SIG-M5 (cell line): ENCODE data around the gene CSHL1.
"Not testable (repeated sequence)": the region's sequence is repeated elsewhere in the genome, so short reads cannot be mapped to it uniquely, and the experiment has no call there.

ENCODE experiments used
- DNase-seq: peaks from one replicate; lab custom pipeline; 2025; lab: John Stamatoyannopoulos, UW

Gene CSHL1

DNA sequence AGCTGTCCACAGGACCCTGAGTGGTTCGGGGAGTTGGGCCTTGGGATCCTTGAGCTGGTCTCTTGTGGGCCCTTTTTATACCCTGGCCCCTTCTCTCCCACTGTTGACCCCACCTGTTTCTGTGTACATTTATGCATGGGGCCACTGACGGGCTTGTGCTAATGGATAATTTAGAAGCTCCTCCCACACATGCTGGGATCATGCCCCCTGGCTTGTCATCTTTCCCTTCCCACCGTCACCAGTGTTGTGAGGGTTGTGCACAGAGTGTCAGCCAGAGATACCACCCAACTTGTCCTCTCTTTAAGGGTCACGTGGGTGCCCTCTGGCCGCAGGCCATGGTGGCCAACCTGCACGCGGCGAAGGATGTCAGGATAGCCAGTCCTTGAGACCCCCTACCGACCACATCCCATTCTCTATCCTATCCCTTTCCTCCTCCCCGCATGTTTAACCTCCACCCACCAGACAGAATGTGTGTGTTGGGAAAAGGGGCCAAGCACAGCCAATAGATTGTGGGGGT lies 7.8 kb upstream of the CSHL1 start, which contains the start of gene GH1:
Gene GH1 (minus strand): TSS at position 51 of the 517 bp plus-strand sequence. CDS start 63 bp downstream, outside the sequence.
- DNase-seq = not testable (repeated sequence)

DNA sequence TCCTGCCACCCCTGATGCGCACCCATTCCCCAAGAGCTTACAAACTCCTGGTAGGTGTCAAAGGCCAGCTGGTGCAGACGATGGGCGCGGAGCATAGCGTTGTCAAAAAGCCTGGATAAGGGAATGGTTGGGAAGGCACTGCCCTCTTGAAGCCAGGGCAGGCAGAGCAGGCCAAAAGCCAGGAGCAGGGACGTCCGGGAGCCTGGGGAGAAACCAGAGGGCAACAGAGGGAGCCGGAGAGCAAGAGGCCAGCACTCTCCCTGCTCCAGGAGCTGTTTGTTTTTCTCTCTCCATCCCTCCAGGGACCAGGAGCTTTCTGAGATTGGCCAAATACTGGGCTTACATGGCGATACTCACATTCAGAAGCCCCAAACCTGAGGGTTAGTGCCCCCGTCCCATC lies 7.2 kb upstream of the CSHL1 start:
- no peak for DNase-seq

DNA sequence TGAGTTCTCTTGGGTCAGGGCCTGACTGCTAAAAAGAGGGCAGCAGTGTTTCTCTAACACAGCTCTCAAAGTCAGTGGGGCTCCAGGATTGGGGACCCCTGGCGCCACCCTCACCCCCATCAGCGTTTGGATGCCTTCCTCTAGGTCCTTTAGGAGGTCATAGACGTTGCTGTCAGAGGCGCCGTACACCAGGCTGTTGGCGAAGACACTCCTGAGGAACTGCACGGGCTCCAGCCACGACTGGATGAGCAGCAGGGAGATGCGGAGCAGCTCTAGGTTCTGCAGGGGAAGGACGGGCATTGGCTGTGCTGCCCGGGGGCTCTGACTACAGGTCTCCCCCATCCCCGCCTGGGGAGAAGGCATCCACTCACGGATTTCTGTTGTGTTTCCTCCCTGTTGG lies 6.6 kb upstream of the CSHL1 start:
- no peak for DNase-seq

DNA sequence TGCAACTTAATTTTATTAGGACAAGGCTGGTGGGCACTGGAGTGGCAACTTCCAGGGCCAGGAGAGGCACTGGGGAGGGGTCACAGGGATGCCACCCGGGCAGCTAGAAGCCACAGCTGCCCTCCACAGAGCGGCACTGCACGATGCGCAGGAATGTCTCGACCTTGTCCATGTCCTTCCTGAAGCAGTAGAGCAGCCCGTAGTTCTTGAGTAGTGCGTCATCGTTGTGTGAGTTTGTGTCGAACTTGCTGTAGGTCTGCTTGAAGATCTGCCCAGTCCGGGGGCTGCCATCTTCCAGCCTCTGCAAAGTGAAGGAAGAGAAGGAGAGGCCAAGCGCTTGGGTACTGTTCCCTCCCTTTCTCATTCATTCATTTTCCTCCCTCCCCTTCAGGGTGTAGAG lies 6.1 kb upstream of the CSHL1 start:
- not testable (repeated sequence) for DNase-seq

DNA sequence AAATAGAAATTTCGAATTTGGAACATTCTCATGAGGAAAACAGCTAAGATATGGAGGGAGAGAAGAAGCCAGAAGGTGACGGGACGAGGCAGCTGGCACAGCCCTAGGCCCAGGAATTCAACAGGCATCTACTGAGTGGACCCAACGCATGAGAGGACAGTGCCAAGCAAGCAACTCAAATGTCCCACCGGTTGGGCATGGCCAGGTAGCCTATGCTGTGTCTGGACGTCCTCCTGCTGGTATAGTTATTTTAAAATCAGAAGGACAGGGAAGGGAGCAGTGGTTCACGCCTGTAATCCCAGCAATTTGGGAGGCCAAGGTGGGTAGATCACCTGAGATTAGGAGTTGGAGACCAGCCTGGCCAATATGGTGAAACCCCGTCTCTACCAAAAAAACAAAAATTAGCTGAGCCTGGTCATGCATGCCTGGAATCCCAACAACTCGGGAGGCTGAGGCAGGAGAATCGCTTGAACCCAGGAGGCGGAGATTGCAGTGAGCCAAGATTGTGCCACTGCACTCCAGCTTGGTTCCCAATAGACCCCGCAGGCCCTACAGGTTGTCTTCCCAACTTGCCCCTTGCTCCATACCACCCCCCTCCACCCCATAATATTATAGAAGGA lies 5.6 kb upstream of the CSHL1 start:
- DNase-seq = no peak

DNA sequence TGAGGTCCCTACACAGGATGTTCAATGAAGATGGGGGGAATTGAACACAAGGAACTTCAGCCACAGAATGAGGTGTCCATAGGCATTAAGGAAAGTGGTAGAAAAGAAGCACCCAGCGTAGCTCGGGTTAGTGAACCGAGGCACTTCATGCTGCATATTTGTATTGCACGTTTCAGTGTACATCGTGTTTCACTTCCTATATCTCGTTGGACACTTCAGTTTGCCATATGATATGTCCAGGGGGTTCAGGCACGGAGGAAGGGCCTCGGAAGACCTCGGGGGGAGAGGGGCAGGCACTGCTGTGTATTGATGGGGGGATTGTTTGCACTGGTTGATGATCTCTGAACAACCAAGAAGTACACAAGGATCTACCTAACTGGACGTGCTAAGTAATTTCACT lies 4.7 kb upstream of the CSHL1 start:
- not testable (repeated sequence) for DNase-seq

DNA sequence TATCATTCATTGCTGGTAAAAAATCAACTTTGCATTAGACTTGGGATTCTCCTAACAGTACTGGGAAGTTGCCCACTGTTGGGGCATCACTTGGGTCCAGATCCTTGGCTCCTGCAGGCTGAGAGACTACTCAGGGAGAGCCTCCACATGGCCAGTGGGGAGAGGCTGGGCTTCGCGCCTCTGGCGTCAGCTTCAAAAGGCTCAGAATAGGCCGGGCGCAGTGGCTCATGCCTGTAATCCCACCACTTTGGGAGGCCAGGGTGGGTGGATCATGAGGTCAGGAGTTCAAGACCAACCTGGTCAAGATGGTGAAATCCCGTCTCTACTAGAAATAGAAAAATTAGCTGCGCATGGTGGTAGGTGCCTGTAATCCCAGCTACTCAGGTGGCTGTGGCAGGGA lies 3.4 kb upstream of the CSHL1 start:
- DNase-seq = no peak

DNA sequence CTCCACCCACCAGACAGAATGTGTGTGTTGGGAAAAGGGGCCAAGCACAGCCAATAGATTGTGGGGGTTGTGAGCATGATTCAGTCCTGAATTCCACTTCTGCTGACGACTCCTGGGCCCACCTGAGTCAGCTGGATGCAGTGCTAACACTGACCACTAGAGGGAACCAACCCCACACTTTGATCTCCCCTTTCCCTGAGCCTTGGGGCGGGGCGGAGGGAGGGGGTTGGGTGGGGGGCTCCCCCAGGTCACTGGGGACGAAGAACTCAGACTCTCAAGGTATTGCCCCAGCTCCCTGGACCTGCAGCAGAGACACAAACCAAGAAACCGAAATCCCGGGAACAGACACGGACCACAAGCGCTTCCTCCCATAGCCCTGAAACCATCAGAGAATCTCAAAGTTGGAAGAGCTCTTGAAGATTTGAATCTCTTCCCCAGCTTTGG lies 621 bp upstream of the CSHL1 start:
- no peak for DNase-seq

DNA sequence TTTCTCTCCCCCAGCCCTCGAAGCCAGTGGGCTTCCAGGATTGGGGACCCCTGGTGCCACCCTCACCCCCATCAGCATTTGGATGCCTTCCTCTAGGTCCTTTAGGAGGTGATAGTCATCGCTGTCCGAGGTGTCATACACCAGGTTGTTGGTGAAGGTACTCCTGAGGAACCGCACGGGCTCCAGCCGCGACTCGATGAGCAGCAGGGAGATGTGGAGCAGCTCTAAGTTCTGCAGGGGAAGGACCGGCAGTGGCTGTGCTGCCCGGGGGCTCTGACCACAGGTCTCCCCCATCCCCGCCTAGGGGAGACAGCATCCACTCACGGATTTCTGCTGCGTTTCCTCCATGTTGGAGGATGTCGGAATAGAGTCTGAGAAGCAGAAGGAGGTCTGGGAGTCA lies 962 bp downstream of the CSHL1 start:
- DNase-seq = no peak

DNA sequence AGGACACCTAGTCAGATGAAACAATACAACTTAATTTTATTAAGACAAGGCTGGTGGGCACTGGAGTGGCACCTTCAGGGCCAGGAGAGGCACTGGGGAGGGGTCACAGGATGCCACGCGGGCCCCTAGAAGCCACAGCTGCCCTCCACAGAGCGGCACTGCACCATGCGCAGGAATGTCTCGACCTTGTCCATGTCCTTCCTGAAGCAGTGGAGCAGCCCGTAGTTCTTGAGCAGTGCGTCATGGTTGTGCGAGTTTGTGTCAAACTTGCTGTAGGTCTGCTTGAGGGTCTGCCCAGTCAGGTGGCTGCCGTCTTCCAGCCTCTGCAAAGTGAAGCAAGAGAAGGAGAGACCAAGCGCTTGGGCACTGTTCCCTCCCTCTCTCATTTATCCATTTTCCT lies 1.5 kb downstream of the CSHL1 start:
- DNase-seq = not testable (repeated sequence)

DNA sequence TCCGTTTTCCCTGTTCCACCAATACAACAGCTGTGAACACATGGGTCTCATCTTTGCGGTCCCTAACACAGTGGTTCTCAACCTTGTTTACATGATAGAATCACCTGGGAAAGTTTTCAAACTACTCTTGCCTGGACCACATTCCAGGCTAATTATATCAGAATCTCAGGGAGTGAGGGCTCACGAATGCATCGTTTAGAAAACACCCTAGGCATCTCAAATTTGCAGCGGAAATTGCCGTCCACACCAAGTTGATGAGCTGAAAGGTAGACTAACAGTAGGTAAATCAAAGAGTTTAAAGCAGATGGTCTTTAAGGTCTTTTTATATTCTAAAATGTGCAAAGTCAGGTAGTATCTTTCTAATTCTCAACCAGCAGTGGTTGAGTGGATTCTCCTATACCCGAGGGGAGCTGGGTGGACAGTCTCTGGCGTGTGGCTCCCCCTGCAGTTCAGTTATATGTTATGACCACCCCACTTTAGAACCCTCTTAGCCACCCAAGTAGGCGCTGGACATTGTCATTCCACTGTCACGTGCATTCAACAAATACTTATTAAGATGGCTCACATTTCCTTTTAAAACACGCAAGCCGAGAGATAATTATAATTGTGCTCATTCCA lies 3.8 kb downstream of the CSHL1 start:
- not testable (repeated sequence) for DNase-seq

DNA sequence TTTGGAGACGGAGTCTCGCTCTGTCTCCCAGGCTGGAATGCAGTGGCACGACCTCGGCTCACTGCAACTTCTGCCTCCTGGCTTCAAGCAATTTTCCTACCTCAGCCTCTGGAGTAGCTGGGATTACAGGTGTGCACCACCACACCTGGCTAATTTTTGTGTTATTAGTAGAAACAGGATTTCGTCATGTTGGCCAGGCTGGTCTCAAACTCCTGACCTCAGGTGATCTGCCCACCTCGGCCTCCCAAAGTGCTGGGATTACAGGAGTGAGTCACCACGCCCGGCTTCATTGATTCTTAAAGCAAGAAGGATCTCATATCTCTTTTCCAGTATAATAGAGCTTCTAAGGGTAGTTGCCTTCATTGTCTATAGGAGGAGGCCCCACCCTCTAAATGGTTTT lies 6.3 kb downstream of the CSHL1 start:
- not testable (repeated sequence) for DNase-seq

DNA sequence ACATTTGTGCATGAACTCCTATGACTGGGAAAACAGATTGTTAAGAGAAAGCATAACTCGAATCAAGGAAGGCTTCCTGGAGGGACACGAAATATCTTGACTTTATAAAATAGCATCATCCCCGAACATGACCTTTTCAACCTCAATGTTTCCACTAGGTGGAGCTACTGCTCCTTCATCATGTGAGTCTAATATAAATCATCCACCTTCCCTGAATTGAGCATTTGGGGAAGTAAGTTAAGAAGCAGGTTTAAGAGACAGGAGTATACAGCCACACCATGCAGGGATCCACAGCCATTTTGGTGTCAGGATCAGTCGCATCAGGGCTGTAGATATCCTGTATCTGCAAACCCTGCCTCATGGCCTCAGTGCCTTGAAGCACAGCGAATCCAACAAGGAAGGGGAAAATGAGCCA lies 7.3 kb downstream of the CSHL1 start:
- not testable (repeated sequence) for DNase-seq

DNA sequence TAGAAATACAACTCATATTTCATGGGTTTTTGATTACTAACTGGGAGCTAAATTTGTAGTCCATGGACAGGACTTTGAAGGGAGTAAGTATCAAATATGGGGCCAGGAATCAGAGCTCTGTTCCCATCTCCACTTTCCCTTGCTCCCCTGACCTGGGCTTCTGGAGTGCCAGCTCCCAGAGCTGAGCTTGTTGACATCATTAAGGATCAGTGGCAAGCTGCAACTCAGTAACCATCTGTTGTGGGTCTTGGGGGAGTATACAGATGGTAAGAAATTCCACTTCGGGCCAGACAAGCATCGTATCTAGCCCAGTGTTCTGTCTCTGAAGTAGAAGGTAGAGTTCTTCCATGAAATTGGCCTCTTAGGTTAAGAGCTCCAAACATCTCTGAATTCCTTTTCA lies 9.1 kb downstream of the CSHL1 start:
- not testable (repeated sequence) for DNase-seq

DNA sequence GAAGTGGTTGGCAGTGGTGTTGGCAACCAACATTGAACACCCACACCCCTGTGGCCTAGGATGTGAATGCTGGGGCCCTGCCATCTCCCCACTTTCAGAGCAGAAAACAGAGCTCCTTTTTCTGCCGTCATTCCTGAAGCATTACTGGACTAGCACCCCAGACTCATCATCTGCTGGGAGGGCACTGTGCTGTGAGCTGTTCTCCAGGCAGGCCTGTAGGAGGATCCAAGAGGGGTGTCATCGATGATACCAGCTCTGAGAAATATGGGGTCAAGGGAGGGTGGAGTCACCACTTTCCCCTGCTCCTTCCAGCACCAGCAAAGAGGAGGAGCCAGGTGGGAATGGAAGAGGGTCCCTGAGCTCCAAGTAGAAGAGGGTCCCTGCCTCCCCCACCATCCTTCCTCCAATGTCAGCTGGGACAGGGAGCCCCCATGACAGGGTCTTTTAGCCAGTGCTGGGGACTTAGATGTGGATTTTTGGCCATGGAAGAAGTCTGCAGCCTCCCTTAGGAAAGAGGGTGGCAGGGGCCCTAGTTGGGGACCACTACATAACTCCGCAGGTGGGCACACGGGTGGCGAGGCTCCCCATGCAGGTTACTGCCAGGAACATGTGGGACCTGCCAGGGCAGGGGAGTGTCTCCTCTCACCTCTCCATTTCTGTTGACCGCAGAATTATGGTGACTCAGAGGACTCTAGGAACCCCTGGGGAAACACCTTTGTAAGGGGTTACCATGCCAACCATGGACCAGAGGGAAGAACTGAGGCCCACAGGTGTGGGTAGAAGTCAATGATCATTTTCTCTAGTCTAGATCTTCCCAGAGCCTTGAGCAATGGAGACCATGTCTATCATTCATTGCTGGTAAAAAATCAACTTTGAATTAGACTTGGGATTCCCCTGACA lies 11.9 kb downstream of the CSHL1 start:
- DNase-seq = not testable (repeated sequence)

DNA sequence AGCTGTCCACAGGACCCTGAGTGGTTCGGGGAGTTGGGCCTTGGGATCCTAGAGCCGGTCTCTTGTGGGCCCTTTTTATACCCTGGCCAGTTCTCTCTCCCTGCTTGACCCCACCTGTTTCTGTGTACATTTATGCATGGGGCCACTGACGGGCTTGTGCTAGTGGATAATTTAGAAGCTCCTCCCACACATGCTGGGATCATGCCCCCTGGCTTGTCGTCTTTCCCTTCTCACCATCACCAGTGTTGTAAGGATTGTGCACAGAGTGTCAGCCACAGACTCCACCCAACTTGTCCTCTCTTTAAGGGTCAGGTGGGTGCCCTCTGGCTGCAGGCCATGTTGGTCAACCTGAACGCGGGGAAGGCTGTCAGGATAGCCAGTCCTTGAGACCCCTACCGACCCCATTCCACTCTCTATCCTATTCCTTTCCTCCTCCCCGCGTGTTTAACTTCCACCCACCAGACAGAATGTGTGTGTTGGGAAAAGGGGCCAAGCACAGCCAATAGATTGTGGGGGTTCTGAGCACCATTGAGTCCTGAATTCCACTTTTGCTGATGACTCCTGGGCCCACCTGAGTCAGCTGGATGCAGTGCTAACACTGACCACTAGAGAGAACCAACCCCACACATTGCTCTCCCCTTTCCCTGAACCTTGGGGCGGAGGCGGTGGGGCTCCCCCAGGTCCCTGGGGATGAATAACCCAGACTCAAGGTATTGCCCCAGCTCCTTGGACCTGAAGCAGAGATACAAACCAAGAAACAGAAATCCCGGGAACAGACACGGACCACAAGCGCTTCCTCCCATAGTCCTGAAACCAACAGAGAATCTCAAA lies 14.3 kb downstream of the CSHL1 start, which contains the start of gene CSH1:
Gene CSH1 (minus strand): TSS at position 51 of the 831 bp plus-strand sequence. CDS start 63 bp downstream, outside the sequence.
- not testable (repeated sequence) for DNase-seq

DNA sequence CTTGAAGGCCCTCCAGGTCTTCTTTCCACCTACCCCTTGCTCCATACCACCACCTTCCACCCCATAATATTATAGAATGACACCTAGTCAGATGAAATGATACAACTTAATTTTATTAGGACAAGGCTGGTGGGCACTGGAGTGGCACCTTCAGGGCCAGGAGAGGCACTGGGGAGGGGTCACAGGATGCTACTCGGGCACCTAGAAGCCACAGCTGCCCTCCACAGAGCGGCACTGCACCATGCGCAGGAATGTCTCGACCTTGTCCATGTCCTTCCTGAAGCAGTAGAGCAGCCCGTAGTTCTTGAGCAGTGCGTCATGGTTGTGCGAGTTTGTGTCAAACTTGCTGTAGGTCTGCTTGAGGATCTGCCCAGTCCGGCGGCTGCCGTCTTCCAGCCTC lies 16.2 kb downstream of the CSHL1 start:
- DNase-seq = not testable (repeated sequence)

DNA sequence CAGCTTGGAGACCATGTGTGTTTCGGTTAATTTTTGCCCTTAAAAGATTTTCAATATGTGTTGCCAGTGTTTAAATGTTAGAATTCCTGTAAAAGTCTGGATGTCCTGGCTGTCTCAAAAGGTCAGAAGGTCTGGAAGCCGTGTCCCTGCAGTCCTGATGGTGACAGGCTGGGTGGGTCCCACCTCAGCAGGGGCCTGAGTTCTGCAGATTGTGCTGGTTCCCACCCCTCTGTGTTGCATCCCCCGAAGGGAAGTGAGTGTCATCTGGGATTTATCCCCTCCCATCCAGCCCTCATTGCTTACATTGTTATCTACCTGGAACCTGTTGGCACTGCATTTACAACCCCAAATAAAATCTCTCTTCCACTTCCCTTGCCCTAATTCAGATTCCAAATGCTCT lies 17.0 kb downstream of the CSHL1 start:
- not testable (repeated sequence) for DNase-seq

DNA sequence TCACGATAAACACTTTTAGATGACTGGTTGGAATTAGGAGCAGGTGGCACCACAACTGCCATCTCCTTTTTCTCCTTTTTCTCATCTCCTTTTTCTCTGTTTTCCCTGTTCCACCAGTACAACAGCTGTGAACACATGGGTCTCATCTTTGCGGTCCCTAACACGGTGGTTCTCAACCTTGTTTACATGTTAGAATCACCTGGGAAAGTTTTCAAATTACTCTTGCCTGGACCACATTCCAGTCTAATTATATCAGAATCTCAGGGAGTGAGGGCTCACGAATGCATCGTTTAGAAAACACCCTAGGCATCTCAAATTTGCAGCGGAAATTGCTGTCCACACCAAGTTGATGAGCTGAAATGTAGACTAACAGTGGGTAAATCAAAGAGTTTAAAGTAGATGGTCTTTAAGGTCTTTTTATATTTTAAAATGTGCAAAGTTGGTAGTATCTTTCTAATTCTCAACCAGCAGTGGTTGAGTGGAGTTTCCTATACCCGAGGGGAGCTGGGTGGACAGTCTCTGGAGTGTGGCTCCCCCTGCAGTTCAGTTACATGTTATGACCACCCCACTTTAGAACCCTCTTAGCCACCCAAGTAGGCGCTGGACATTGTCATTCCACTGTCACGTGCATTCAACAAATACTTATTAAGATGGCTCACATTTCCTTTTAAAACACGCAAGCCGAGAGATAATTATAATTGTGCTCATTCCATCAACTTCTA lies 18.6 kb downstream of the CSHL1 start:
- not testable (repeated sequence) for DNase-seq

DNA sequence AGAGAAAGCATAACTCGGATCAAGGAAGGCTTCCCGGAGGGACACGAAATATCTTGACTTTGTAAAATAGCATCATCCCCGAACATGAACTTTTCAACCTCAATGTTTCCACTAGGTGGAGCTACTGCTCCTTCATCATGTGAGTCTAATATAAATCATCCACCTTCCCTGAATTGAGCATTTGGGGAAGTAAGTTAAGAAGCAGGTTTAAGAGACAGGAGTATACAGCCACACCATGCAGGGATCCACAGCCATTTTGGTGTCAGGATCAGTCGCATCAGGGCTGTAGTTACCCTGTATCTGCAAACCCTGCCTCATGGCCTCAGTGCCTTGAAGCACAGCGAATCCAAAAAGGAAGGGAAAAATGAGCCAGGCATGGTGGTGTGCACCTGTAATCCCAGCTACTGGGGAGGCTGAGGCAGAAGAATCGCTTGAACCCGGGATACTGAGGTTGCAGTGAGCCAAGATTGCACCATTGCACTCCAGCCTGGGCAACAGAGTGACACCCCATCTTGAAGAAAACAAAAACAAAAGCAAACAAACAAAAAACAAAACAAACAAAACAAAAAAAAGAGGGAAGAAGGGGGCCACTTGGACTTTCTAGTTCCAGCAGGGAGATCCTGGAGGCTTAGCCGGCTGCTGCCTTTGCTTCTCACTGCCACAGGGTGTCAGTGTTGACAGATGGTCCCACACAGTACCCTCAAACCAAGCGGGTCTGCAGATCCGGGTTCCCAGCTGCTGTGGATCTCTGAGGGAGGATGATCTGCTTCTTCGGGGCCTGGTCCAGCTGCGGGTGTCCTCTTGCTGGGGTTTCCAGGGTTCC lies 21.8 kb downstream of the CSHL1 start:
- not testable (repeated sequence) for DNase-seq
